ENCODE measurements around the gene TINAG. TPM values are rescaled to one million over a fixed set of nuclear protein-coding genes. Genes with fewer than 3 reads are reported as not detected.

TINAG gene
- total RNA-seq, 1 donor from 2014 or later = not detected

- intact Hi-C loops (cut with DNase I) = no loop called here
- H3K27ac ChIP-seq = no peak overlapping the region
- no peak overlapping the region for H3K4me3 ChIP-seq
- ATAC-seq (no peak), DNase-seq (no peak)
- no peaks in the 10 kb centered on the region for H3K27me3 ChIP-seq (ENCODE audit: low read depth)
- H3K9me3 ChIP-seq = no peaks in the 10 kb centered on the region
- H3K4me1 ChIP-seq = no peaks in the 10 kb centered on the region
- no peaks in the 10 kb centered on the region for H3K36me3 ChIP-seq
- TF ChIP-seq CTCF (IDR thresholded peaks at IDR 0.05) = no peak
Measured at GRCh38 chr6:54266400-54266923, 41.8 kb upstream of the TINAG start.

- no peak overlapping the region for H3K27ac ChIP-seq
- intact Hi-C loops (cut with DNase I) = no loop called here
- TF ChIP-seq CTCF (IDR thresholded peaks at IDR 0.05) = peak; percentile 47
- H3K4me3 ChIP-seq = no peak overlapping the region
- no peaks in the 10 kb centered on the region for H3K27me3 ChIP-seq (ENCODE audit: low read depth)
- H3K4me1 ChIP-seq = no peaks in the 10 kb centered on the region
- H3K9me3 ChIP-seq = no peaks in the 10 kb centered on the region
- H3K36me3 ChIP-seq = no peaks in the 10 kb centered on the region
- peak in 1 of 2 donors; percentile 59 for ATAC-seq
- no peak for DNase-seq
Measured at GRCh38 chr6:54267798-54268197, 40.4 kb upstream of the TINAG start.

GRCh38 chr6:54273214-54273820 lies 34.9 kb upstream of the TINAG start:
- ATAC-seq (no peak), DNase-seq (no peak)
- no peak overlapping the region for H3K27ac ChIP-seq
- TF ChIP-seq CTCF (IDR thresholded peaks at IDR 0.05) = no peak
- H3K27me3 ChIP-seq (ENCODE audit: low read depth) = no peaks in the 10 kb centered on the region
- H3K9me3 ChIP-seq = no peaks in the 10 kb centered on the region
- intact Hi-C loops (cut with DNase I) = no loop called here
- no peaks in the 10 kb centered on the region for H3K36me3 ChIP-seq
- H3K4me1 ChIP-seq = no peaks in the 10 kb centered on the region
- no peak overlapping the region for H3K4me3 ChIP-seq

- intact Hi-C loops (cut with DNase I) = no loop called here
- no peak overlapping the region for H3K4me3 ChIP-seq
- no peaks in the 10 kb centered on the region for H3K9me3 ChIP-seq
- H3K27ac ChIP-seq = no peak overlapping the region
- ATAC-seq (no peak), DNase-seq (no peak)
- no peaks in the 10 kb centered on the region for H3K4me1 ChIP-seq
- H3K36me3 ChIP-seq = no peaks in the 10 kb centered on the region
- TF ChIP-seq CTCF (IDR thresholded peaks at IDR 0.05) = no peak
- no peaks in the 10 kb centered on the region for H3K27me3 ChIP-seq (ENCODE audit: low read depth)
Measured at GRCh38 chr6:54274383-54274782, 33.9 kb upstream of the TINAG start.

GRCh38 chr6:54282186-54282585 lies 26.1 kb upstream of the TINAG start:
- ATAC-seq (no peak), DNase-seq (no peak)
- intact Hi-C loops (cut with DNase I) = no loop called here
- TF ChIP-seq CTCF (IDR thresholded peaks at IDR 0.05) = no peak
- no peaks in the 10 kb centered on the region for H3K27me3 ChIP-seq (ENCODE audit: low read depth)
- no peaks in the 10 kb centered on the region for H3K9me3 ChIP-seq
- H3K36me3 ChIP-seq = no peaks in the 10 kb centered on the region
- H3K27ac ChIP-seq = no peak overlapping the region
- H3K4me3 ChIP-seq = no peak overlapping the region
- H3K4me1 ChIP-seq = no peaks in the 10 kb centered on the region
